Parathyroid adenoma (tissue), 2 donors: ENCODE results near the gene KDM6B.

Experiments used
- H2AFZ ChIP-seq: fragments of 300-600 bp; sonication (generic); one replicate; pipeline ENCODE4 v1.7.0; 2017; ENCODE audit warnings: antibody characterized with exemption, mild to moderate bottlenecking
- H3K27ac ChIP-seq: fragments of 300-600 bp; sonication (generic); one replicate; pipeline ENCODE4 v1.7.0; 2017
- H3K27me3 ChIP-seq: fragments of 300-600 bp; sonication (generic); one replicate; pipeline ENCODE4 v1.7.0; 2017; ENCODE audit warnings: low read length; ENCODE audit not compliant: control insufficient read depth, insufficient read depth
- H3K36me3 ChIP-seq: fragments of 300-600 bp; sonication (generic); one replicate; pipeline ENCODE4 v1.7.0; 2017; ENCODE audit warnings: low read length; ENCODE audit not compliant: control insufficient read depth, insufficient read depth
- H3K4me1 ChIP-seq: fragments of 300-600 bp; sonication (generic); one replicate; pipeline ENCODE4 v1.7.0; 2017; ENCODE audit warnings: control low read depth
- H3K4me2 ChIP-seq: fragments of 300-600 bp; sonication (generic); one replicate; pipeline ENCODE4 v1.7.0; 2017; ENCODE audit warnings: low read length
- H3K4me3 ChIP-seq: fragments of 300-600 bp; sonication (generic); one replicate; pipeline ENCODE4 v1.7.0; 2017; ENCODE audit warnings: low read depth, low read length
- H3K79me2 ChIP-seq: fragments of 300-600 bp; sonication (generic); one replicate; pipeline ENCODE4 v1.7.0; 2017; ENCODE audit warnings: control low read depth
- H3K9ac ChIP-seq: fragments of 300-600 bp; sonication (generic); one replicate; pipeline ENCODE4 v1.7.0; 2017; ENCODE audit warnings: mild to moderate bottlenecking
- H3K9me3 ChIP-seq: fragments of 300-600 bp; sonication (generic); one replicate; pipeline ENCODE4 v1.7.0; 2017; ENCODE audit warnings: low read length; ENCODE audit not compliant: control insufficient read depth
- CTCF ChIP-seq: fragments of 300-600 bp; sonication (generic); IDR thresholded peaks from one replicate; pipeline ENCODE4 v1.7.0; 2017; ENCODE audit warnings: antibody characterized with exemption, mild to moderate bottlenecking
- donor health status: primary hyperparathyroidism.

Gene KDM6B

GRCh38 chr17:7792611-7793010, 41.4 kb upstream of the KDM6B start:
- no peaks in the 10 kb centered on the region for H3K9me3 ChIP-seq
- no peak overlapping the region for H3K4me3 ChIP-seq
- H3K27ac ChIP-seq: no peak overlapping the region
- H3K36me3 ChIP-seq: no peaks in the 10 kb centered on the region
- no peaks in the 10 kb centered on the region for H3K27me3 ChIP-seq
- H2AFZ ChIP-seq: no peak overlapping the region
- no peak overlapping the region for H3K4me2 ChIP-seq
- TF ChIP-seq CTCF: no peak
- no peaks in the 10 kb centered on the region for H3K79me2 ChIP-seq
- no peaks in the 10 kb centered on the region for H3K4me1 ChIP-seq
- no peak overlapping the region for H3K9ac ChIP-seq

- no peaks in the 10 kb centered on the region for H3K9me3 ChIP-seq
- no peak overlapping the region for H3K4me2 ChIP-seq
- no peak overlapping the region for H3K4me3 ChIP-seq
- no peak overlapping the region for H3K9ac ChIP-seq
- H3K27ac ChIP-seq: no peak overlapping the region
- H3K27me3 ChIP-seq: no peaks in the 10 kb centered on the region
- no peak for TF ChIP-seq CTCF
- no peaks in the 10 kb centered on the region for H3K79me2 ChIP-seq
- no peaks in the 10 kb centered on the region for H3K36me3 ChIP-seq
- H2AFZ ChIP-seq: no peak overlapping the region
- H3K4me1 ChIP-seq: no peaks in the 10 kb centered on the region
These were observed 39.8 kb upstream of the KDM6B start for GRCh38 chr17:7794075-7794663.

GRCh38 chr17:7797976-7798375, 36.0 kb upstream of the KDM6B start:
- H3K27ac ChIP-seq: no peak overlapping the region
- no peaks in the 10 kb centered on the region for H3K4me1 ChIP-seq
- H3K4me2 ChIP-seq: no peak overlapping the region
- H3K9ac ChIP-seq: no peak overlapping the region
- no peak overlapping the region for H2AFZ ChIP-seq
- no peak for TF ChIP-seq CTCF
- H3K36me3 ChIP-seq: no peaks in the 10 kb centered on the region
- no peaks in the 10 kb centered on the region for H3K9me3 ChIP-seq
- H3K4me3 ChIP-seq: no peak overlapping the region
- H3K27me3 ChIP-seq: no peaks in the 10 kb centered on the region
- no peaks in the 10 kb centered on the region for H3K79me2 ChIP-seq

GRCh38 chr17:7798839-7799238, 35.2 kb upstream of the KDM6B start:
- Histone ChIP-seq H3K4me2 (no peak overlapping the region), H3K9me3 (no peaks in the 10 kb centered on the region), H3K27ac (no peak overlapping the region), H3K36me3 (no peaks in the 10 kb centered on the region), H3K4me3 (no peak overlapping the region), H2AFZ (no peak overlapping the region), H3K9ac (no peak overlapping the region), H3K79me2 (no peaks in the 10 kb centered on the region), H3K27me3 (no peaks in the 10 kb centered on the region), H3K4me1 (peaks cover 3% of the 10 kb centered on the region)
- no peak for TF ChIP-seq CTCF

GRCh38 chr17:7803981-7804380, 30.0 kb upstream of the KDM6B start:
- H3K9ac ChIP-seq: no peak overlapping the region
- peak overlapping the region; percentile 94 for H2AFZ ChIP-seq
- TF ChIP-seq CTCF: no peak
- no peaks in the 10 kb centered on the region for H3K27me3 ChIP-seq
- no peaks in the 10 kb centered on the region for H3K36me3 ChIP-seq
- peak overlapping the region; percentile 61 for H3K4me2 ChIP-seq
- peak overlapping the region; percentile 34 for H3K4me3 ChIP-seq
- peak overlapping the region; percentile 72 for H3K27ac ChIP-seq
- H3K4me1 ChIP-seq: peaks cover 17% of the 10 kb centered on the region
- H3K79me2 ChIP-seq: no peaks in the 10 kb centered on the region
- H3K9me3 ChIP-seq: no peaks in the 10 kb centered on the region
